Right lobe of liver (tissue), 4 donors: ENCODE data around the gene ENO2.
"Not testable (repeated sequence)": the region's sequence is repeated elsewhere in the genome, so short reads cannot be mapped to it uniquely, and the experiment has no call there.

Experiments
- CTCF ChIP-seq, 4 donors: fragments of 200-600 bp in 3 of 4; fragments of 450-650 bp in 1 of 4; IDR thresholded peaks; one replicate each; pipeline versions ENCODE4 v1.5.1 to v1.8.0; 2016 to 2022; ENCODE audit warnings: antibody characterized with exemption in 4 of 4, mild to moderate bottlenecking in 2 of 4
- POLR2A ChIP-seq: fragments of 450-650 bp; IDR thresholded peaks from one replicate; pipeline ENCODE4 v1.6.1; 2017; ENCODE audit warnings: antibody characterized with exemption, mild to moderate bottlenecking
- donor health status: DM: no; HTN: no; CAD: no.
- donor health status: DM: no; HTN: no; CAD: no.
- donor health status: DM: no; HTN: yes; CAD: no.

- not testable (repeated sequence) for TF ChIP-seq CTCF (IDR thresholded peaks at IDR 0.05); POLR2A
Measured at GRCh38 chr12:6908141-6908540, 6.2 kb upstream of the ENO2 start.
